GM18873 (cell line): ENCODE data around the gene PLEKHN1.

Experiments
- ATAC-seq: cut with Tn5 transposase; IDR thresholded peaks from one replicate; pipeline ENCODE4 v1.9.1; 2021; ENCODE audit warnings: mild to moderate bottlenecking, moderate library complexity, moderate number of reproducible peaks; ENCODE audit not compliant: unreplicated experiment, low FRiP score

PLEKHN1 gene, protein sequence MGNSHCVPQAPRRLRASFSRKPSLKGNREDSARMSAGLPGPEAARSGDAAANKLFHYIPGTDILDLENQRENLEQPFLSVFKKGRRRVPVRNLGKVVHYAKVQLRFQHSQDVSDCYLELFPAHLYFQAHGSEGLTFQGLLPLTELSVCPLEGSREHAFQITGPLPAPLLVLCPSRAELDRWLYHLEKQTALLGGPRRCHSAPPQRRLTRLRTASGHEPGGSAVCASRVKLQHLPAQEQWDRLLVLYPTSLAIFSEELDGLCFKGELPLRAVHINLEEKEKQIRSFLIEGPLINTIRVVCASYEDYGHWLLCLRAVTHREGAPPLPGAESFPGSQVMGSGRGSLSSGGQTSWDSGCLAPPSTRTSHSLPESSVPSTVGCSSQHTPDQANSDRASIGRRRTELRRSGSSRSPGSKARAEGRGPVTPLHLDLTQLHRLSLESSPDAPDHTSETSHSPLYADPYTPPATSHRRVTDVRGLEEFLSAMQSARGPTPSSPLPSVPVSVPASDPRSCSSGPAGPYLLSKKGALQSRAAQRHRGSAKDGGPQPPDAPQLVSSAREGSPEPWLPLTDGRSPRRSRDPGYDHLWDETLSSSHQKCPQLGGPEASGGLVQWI

GRCh38 chr1:966135-966703, at the start of gene PLEKHN1:
TSS of gene PLEKHN1 (plus strand) at chr1:966482. CDS start at chr1:966532, 50 bp downstream.
- ATAC-seq, result no peak

- ATAC-seq, result no peak
Measured at GRCh38 chr1:917076-917459, 49.2 kb upstream of the PLEKHN1 start.

GRCh38 chr1:917466-918091, 48.7 kb upstream of the PLEKHN1 start:
- no peak for ATAC-seq

- ATAC-seq, result no peak
Measured at GRCh38 chr1:918353-918752, 47.9 kb upstream of the PLEKHN1 start.

- no peak for ATAC-seq
Measured at GRCh38 chr1:918843-919242, 47.4 kb upstream of the PLEKHN1 start.

- no peak for ATAC-seq
Measured at GRCh38 chr1:919271-919872, 46.9 kb upstream of the PLEKHN1 start.

- no peak for ATAC-seq
Measured at GRCh38 chr1:920010-920409, 46.3 kb upstream of the PLEKHN1 start.

DNA sequence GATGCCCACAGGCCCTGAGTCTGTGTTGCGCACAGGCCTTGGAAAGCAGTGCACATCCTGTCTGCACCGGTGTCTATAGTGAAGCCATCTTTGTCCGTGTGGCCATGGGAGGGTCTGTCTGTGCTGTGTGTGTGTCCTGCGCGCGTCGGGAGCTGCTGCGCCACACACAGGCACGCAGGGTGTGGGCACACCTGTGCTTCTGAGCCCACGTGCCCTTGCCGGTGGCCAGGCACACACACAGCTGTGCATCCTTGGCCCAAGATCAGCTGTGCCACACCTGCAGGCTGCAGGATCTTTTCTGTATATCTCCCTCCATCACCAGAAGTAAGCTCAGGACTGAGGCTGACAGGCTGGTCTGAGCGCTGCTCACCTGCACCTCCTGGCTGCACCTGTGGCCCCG, 45.8 kb upstream of the PLEKHN1 start:
- ATAC-seq, result no peak

- ATAC-seq, result no peak
Measured at GRCh38 chr1:921011-921837, 45.1 kb upstream of the PLEKHN1 start.

GRCh38 chr1:923131-923990, 42.9 kb upstream of the PLEKHN1 start, which contains the start of gene SAMD11:
TSS of gene SAMD11 (plus strand) at chr1:923923. CDS start at chr1:924432, 509 bp downstream.
- ATAC-seq, result no peak

- no peak for ATAC-seq
Measured at GRCh38 chr1:923991-924655, 42.2 kb upstream of the PLEKHN1 start.

- no peak for ATAC-seq
Measured at GRCh38 chr1:924656-925560, 41.4 kb upstream of the PLEKHN1 start.

GRCh38 chr1:925561-926421, 40.5 kb upstream of the PLEKHN1 start:
- no peak for ATAC-seq

GRCh38 chr1:927234-927633, 39.0 kb upstream of the PLEKHN1 start:
- ATAC-seq, result no peak

GRCh38 chr1:927748-928147, 38.5 kb upstream of the PLEKHN1 start:
- ATAC-seq, result no peak

DNA sequence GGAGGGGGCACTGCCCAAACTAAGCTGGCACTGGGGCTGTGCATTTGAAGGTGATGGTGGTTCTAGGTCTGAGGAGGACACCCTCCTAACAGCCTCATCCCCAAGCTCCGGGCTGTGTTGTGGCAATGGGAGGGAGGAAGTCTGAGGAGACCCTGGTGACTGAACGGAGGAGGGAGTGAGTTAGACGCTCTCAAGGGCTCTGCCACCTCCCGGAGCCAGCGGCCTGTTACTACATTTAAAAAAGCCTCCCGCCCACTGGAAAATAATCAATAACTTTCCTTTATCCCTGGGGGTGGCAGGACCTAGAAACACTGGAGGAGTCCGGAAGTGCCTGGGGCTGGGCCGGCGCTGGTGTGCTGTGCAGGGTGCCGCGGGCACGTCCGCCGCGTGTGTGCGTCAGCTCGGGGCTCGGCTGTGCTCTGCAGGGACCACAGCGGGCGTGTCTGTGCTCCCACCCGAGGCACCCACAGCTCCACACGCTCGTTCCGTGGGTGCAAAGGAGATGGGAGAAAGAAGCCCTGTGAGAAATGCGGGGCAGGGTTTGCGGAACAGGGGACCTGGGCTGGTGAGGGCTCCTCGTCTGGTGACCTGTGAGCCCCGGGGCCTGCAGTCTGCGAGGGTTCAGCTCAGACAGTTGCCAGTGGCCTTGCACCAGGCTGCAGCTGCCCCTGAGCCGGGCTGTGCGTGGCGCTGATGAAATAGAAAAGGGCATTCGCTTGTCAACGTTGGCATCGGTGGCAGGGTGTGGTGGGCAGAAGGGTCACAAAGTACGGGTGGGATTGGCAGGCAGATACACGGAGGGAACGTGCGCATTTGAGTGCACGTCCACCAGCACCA, 37.2 kb upstream of the PLEKHN1 start:
- no peak for ATAC-seq
